ENCODE measurements around the gene KLK1.

The KLK1 gene

DNA sequence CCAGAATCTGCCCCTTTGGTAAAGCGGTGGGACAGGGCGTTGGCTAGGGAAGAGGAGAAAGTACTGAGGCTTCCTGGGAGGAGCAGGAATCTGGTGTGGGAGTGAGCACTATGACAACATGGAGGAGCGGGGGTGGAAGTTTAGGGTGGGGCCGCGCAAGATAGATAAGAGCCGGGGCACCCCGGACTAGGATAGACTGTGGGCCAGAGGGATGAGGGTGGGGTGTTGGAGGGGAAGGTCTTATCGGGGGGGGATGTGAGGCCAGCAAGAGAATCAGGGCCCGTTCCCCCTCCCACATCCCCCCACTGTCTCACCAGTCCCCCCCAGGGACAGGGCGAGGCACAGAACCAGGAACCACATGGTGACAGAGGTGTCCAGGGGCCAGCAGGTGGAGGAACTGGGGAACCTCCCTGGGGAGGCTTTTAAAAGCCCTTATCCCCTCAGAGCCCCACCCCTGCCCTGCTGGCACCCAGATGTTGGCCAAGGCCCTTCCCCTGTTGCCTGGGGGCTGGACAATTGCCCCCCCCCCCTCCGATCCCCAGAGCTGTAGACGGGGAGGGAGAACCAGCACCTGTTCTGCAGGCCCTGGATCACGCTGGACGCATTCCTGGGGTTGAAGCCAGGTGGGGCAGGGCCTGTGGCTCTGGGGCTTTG, at the start of gene KLK1:
KLK1 (minus strand) TSS at position 399 of the 654 bp plus-strand sequence; CDS start at position 360, 39 bp downstream.
- Histone ChIP-seq H3K27me3 (replicated peaks; ENCODE audit: control insufficient read depth, insufficient read depth, low read length) (peaks cover 53% of the 10 kb centered on the region), H3K9ac (ENCODE audit: low read length) (no peak within 1 kb of the TSS), H3K36me3 (ENCODE audit: control insufficient read depth, insufficient read depth, low read length, severe bottlenecking) (no peaks in the 10 kb centered on the region), H3K9me3 (ENCODE audit: control insufficient read depth, low read length) (no peaks in the 10 kb centered on the region), H3K4me1 (ENCODE audit: control insufficient read depth, insufficient read depth, low read length) (no peaks in the 10 kb centered on the region), H3K4me3 (ENCODE audit: low read length) (no peak within 1 kb of the TSS)
- DNase-seq (ENCODE audit: low read depth), result no peak

GRCh38 chr19:50873056-50873455, 49.5 kb upstream of the KLK1 start, which contains the start of gene KLK2:
TSS of gene KLK2 (plus strand) at chr19:50873439. CDS start at chr19:50873474, 35 bp downstream.
- H3K9ac ChIP-seq (ENCODE audit: low read length), result no peak within 1 kb of the TSS
- no peaks in the 10 kb centered on the region for H3K4me1 ChIP-seq (ENCODE audit: control insufficient read depth, insufficient read depth, low read length)
- peaks cover 46% of the 10 kb centered on the region for H3K27me3 ChIP-seq (replicated peaks; ENCODE audit: control insufficient read depth, insufficient read depth, low read length)
- no peak for DNase-seq (ENCODE audit: low read depth)
- H3K9me3 ChIP-seq (ENCODE audit: control insufficient read depth, low read length), result no peaks in the 10 kb centered on the region
- no peak within 1 kb of the TSS for H3K4me3 ChIP-seq (ENCODE audit: low read length)
- H3K36me3 ChIP-seq (ENCODE audit: control insufficient read depth, insufficient read depth, low read length, severe bottlenecking), result no peaks in the 10 kb centered on the region

DNA sequence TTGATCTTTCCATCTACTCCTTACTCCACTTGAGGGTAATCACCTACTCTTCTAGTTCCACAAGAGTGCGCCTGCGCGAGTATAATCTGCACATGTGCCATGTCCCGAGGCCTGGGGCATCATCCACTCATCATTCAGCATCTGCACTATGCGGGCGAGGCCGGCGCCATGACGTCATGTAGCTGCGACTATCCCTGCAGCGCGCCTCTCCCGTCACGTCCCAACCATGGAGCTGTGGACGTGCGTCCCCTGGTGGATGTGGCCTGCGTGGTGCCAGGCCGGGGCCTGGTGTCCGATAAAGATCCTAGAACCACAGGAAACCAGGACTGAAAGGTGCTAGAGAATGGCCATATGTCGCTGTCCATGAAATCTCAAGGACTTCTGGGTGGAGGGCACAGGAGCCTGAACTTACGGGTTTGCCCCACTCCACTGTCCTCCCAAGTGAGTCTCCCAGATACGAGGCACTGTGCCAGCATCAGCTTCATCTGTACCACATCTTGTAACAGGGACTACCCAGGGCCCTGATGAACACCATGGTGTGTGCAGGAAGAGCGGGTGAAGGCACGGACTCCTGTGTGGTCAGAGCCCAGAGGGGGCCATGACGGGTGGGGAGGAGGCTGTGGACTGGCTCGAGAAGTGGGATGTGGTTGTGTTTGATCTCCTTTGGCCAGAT, 47.0 kb upstream of the KLK1 start:
- H3K9me3 ChIP-seq (ENCODE audit: control insufficient read depth, low read length), result no peaks in the 10 kb centered on the region
- H3K36me3 ChIP-seq (ENCODE audit: control insufficient read depth, insufficient read depth, low read length, severe bottlenecking), result no peaks in the 10 kb centered on the region
- no peak for DNase-seq (ENCODE audit: low read depth)
- H3K4me3 ChIP-seq (ENCODE audit: low read length), result no peak overlapping the region
- no peaks in the 10 kb centered on the region for H3K4me1 ChIP-seq (ENCODE audit: control insufficient read depth, insufficient read depth, low read length)
- peaks cover 54% of the 10 kb centered on the region for H3K27me3 ChIP-seq (replicated peaks; ENCODE audit: control insufficient read depth, insufficient read depth, low read length)
- H3K9ac ChIP-seq (ENCODE audit: low read length), result no peak overlapping the region

DNA sequence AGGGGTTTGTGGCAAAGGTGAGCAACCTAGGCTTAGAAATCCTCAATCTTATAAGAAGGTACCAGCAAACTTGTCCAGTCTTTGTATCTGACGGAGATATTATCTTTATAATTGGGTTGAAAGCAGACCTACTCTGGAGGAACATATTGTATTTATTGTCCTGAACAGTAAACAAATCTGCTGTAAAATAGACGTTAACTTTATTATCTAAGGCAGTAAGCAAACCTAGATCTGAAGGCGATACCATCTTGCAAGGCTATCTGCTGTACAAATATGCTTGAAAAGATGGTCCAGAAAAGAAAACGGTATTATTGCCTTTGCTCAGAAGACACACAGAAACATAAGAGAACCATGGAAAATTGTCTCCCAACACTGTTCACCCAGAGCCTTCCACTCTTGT, 45.9 kb upstream of the KLK1 start:
- no peaks in the 10 kb centered on the region for H3K4me1 ChIP-seq (ENCODE audit: control insufficient read depth, insufficient read depth, low read length)
- peaks cover 49% of the 10 kb centered on the region for H3K27me3 ChIP-seq (replicated peaks; ENCODE audit: control insufficient read depth, insufficient read depth, low read length)
- H3K9me3 ChIP-seq (ENCODE audit: control insufficient read depth, low read length), result no peaks in the 10 kb centered on the region
- H3K36me3 ChIP-seq (ENCODE audit: control insufficient read depth, insufficient read depth, low read length, severe bottlenecking), result no peaks in the 10 kb centered on the region
- H3K9ac ChIP-seq (ENCODE audit: low read length), result no peak overlapping the region
- DNase-seq (ENCODE audit: low read depth), result no peak
- H3K4me3 ChIP-seq (ENCODE audit: low read length), result no peak overlapping the region

GRCh38 chr19:50861496-50862286, 38.1 kb upstream of the KLK1 start:
- no peaks in the 10 kb centered on the region for H3K4me1 ChIP-seq (ENCODE audit: control insufficient read depth, insufficient read depth, low read length)
- DNase-seq (ENCODE audit: low read depth), result no peak
- H3K9ac ChIP-seq (ENCODE audit: low read length), result no peak overlapping the region
- no peaks in the 10 kb centered on the region for H3K9me3 ChIP-seq (ENCODE audit: control insufficient read depth, low read length)
- H3K27me3 ChIP-seq (replicated peaks; ENCODE audit: control insufficient read depth, insufficient read depth, low read length), result peaks cover 13% of the 10 kb centered on the region
- H3K36me3 ChIP-seq (ENCODE audit: control insufficient read depth, insufficient read depth, low read length, severe bottlenecking), result no peaks in the 10 kb centered on the region
- H3K4me3 ChIP-seq (ENCODE audit: low read length), result no peak overlapping the region

DNA sequence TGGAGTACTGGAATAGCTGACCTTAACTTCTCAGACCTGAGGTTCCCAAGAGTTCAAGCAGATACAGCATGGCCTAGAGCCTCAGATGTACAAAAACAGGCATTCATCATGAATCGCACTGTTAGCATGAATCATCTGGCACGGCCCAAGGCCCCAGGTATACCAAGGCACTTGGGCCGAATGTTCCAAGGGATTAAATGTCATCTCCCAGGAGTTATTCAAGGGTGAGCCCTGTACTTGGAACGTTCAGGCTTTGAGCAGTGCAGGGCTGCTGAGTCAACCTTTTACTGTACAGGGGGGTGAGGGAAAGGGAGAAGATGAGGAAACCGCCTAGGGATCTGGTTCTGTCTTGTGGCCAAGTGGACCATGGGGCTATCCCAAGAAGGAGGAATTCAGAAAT, 37.4 kb upstream of the KLK1 start:
- Histone ChIP-seq H3K27me3 (replicated peaks; ENCODE audit: control insufficient read depth, insufficient read depth, low read length) (peaks cover 9% of the 10 kb centered on the region), H3K9ac (ENCODE audit: low read length) (no peak overlapping the region), H3K4me1 (ENCODE audit: control insufficient read depth, insufficient read depth, low read length) (no peaks in the 10 kb centered on the region), H3K9me3 (ENCODE audit: control insufficient read depth, low read length) (no peaks in the 10 kb centered on the region), H3K36me3 (ENCODE audit: control insufficient read depth, insufficient read depth, low read length, severe bottlenecking) (no peaks in the 10 kb centered on the region), H3K4me3 (ENCODE audit: low read length) (no peak overlapping the region)
- no peak for DNase-seq (ENCODE audit: low read depth)

DNA sequence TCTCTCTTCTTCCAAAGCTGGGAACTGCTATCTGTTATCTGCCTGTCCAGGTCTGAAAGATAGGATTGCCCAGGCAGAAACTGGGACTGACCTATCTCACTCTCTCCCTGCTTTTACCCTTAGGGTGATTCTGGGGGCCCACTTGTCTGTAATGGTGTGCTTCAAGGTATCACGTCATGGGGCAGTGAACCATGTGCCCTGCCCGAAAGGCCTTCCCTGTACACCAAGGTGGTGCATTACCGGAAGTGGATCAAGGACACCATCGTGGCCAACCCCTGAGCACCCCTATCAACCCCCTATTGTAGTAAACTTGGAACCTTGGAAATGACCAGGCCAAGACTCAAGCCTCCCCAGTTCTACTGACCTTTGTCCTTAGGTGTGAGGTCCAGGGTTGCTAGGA, 36.3 kb upstream of the KLK1 start:
- H3K27me3 ChIP-seq (replicated peaks; ENCODE audit: control insufficient read depth, insufficient read depth, low read length), result peaks cover 9% of the 10 kb centered on the region
- no peak for DNase-seq (ENCODE audit: low read depth)

GRCh38 chr19:50858886-50859285, 35.3 kb upstream of the KLK1 start:
- Histone ChIP-seq H3K27me3 (replicated peaks; ENCODE audit: control insufficient read depth, insufficient read depth, low read length) (peaks cover 9% of the 10 kb centered on the region), H3K4me3 (ENCODE audit: low read length) (no peak overlapping the region), H3K36me3 (ENCODE audit: control insufficient read depth, insufficient read depth, low read length, severe bottlenecking) (no peaks in the 10 kb centered on the region), H3K4me1 (ENCODE audit: control insufficient read depth, insufficient read depth, low read length) (no peaks in the 10 kb centered on the region), H3K9me3 (ENCODE audit: control insufficient read depth, low read length) (no peaks in the 10 kb centered on the region), H3K9ac (ENCODE audit: low read length) (no peak overlapping the region)
- DNase-seq (ENCODE audit: low read depth), result no peak

More for the DNA sequence above, 36.3 kb upstream of the KLK1 start:
- no peak overlapping the region for H3K9ac ChIP-seq (ENCODE audit: low read length)
- no peaks in the 10 kb centered on the region for H3K36me3 ChIP-seq (ENCODE audit: control insufficient read depth, insufficient read depth, low read length, severe bottlenecking)
- no peaks in the 10 kb centered on the region for H3K9me3 ChIP-seq (ENCODE audit: control insufficient read depth, low read length)
- H3K4me1 ChIP-seq (ENCODE audit: control insufficient read depth, insufficient read depth, low read length), result no peaks in the 10 kb centered on the region
- H3K4me3 ChIP-seq (ENCODE audit: low read length), result no peak overlapping the region

- peaks cover 9% of the 10 kb centered on the region for H3K27me3 ChIP-seq (replicated peaks; ENCODE audit: control insufficient read depth, insufficient read depth, low read length)
- no peak for DNase-seq (ENCODE audit: low read depth)
- no peaks in the 10 kb centered on the region for H3K36me3 ChIP-seq (ENCODE audit: control insufficient read depth, insufficient read depth, low read length, severe bottlenecking)
- H3K9me3 ChIP-seq (ENCODE audit: control insufficient read depth, low read length), result no peaks in the 10 kb centered on the region
- no peaks in the 10 kb centered on the region for H3K4me1 ChIP-seq (ENCODE audit: control insufficient read depth, insufficient read depth, low read length)
- H3K4me3 ChIP-seq (ENCODE audit: low read length), result no peak overlapping the region
- H3K9ac ChIP-seq (ENCODE audit: low read length), result no peak overlapping the region
Observed at GRCh38 chr19:50857366-50857765, 33.8 kb upstream of the KLK1 start.

DNA sequence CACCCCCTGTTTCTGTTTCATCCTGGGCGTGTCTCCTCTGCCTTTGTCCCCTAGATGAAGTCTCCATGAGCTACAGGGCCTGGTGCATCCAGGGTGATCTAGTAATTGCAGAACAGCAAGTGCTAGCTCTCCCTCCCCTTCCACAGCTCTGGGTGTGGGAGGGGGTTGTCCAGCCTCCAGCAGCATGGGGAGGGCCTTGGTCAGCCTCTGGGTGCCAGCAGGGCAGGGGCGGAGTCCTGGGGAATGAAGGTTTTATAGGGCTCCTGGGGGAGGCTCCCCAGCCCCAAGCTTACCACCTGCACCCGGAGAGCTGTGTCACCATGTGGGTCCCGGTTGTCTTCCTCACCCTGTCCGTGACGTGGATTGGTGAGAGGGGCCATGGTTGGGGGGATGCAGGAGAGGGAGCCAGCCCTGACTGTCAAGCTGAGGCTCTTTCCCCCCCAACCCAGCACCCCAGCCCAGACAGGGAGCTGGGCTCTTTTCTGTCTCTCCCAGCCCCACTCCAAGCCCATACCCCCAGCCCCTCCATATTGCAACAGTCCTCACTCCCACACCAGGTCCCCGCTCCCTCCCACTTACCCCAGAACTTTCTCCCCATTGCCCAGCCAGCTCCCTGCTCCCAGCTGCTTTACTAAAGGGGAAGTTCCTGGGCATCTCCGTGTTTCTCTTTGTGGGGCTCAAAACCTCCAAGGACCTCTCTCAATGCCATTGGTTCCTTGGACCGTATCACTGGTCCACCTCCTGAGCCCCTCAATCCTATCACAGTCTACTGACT, 31.2 kb upstream of the KLK1 start, which contains the start of gene KLK3:
KLK3 (plus strand) TSS at position 280 of the 775 bp plus-strand sequence; CDS start at position 321, 41 bp downstream.
- DNase-seq (ENCODE audit: low read depth), result no peak
- Histone ChIP-seq H3K9ac (ENCODE audit: low read length) (no peak within 1 kb of the TSS), H3K27me3 (replicated peaks; ENCODE audit: control insufficient read depth, insufficient read depth, low read length) (peaks cover 24% of the 10 kb centered on the region), H3K4me3 (ENCODE audit: low read length) (no peak within 1 kb of the TSS), H3K4me1 (ENCODE audit: control insufficient read depth, insufficient read depth, low read length) (no peaks in the 10 kb centered on the region), H3K9me3 (ENCODE audit: control insufficient read depth, low read length) (no peaks in the 10 kb centered on the region), H3K36me3 (ENCODE audit: control insufficient read depth, insufficient read depth, low read length, severe bottlenecking) (no peaks in the 10 kb centered on the region)
